ENCODE measurements around the gene C20orf204. TPM values are rescaled to one million over a fixed set of nuclear protein-coding genes. Genes with fewer than 3 reads are reported as not detected.

The C20orf204 gene
- total and polyA plus RNA-seq, 2 donors (not counting 3 experiments of a cell fraction or from before 2014, with no cell fraction given), result 2.8 to 5.8 TPM

GRCh38 chr20:64033981-64034493 is 1.9 kb upstream of the C20orf204 start:
- no TSS peak for BruUV-seq (replicated peaks)
- Histone ChIP-seq H3K4me2 (ENCODE audit: insufficient read depth, low read length) (no peak overlapping the region), H3K9ac (replicated peaks; ENCODE audit: extremely low read depth, insufficient read depth, low read length) (no peak overlapping the region), H3K36me3 (ENCODE audit: control insufficient read depth in 2 of 2, extremely low read depth in 1 of 2, insufficient read depth in 2 of 2, low read length in 2 of 2) (peaks cover 5 to 23% of the 10 kb centered on the region in 2 experiments), H3K4me1 (ENCODE audit: control insufficient read depth, extremely low read depth, insufficient read depth, low read length) (peaks cover 7% of the 10 kb centered on the region), H3K27me3 (ENCODE audit: control insufficient read depth in 2 of 2, insufficient read depth in 2 of 2, low read length in 2 of 2) (no peaks in the 10 kb centered on the region), H3K27ac (ENCODE audit: insufficient read depth, low read depth, low read length) (no peak overlapping the region), H3K9me1 (replicated peaks; ENCODE audit: control insufficient read depth, extremely low read depth, insufficient read depth, low read length) (no peaks in the 10 kb centered on the region), H4K20me1 (replicated peaks; ENCODE audit: control insufficient read depth, extremely low read depth, insufficient read depth, low read length) (no peaks in the 10 kb centered on the region), H3K9me3 (replicated peaks; ENCODE audit: control insufficient read depth, insufficient read depth, low read length) (no peaks in the 10 kb centered on the region), H2AFZ (ENCODE audit: low read depth, low read length) (no peak overlapping the region), H3K79me2 (ENCODE audit: control insufficient read depth, insufficient read depth, low read length) (no peaks in the 10 kb centered on the region), H3K4me3 (replicated peaks in 1 of 3; ENCODE audit: insufficient read depth in 1 of 3, low read depth in 1 of 3, low read length in 3 of 3) (no peak overlapping the region)
- FAIRE-seq (no peak), DNase-seq (ENCODE audit: low read depth, low spot score) (no peak)
- POLR2A ChIA-PET, result no interaction called here
- dilution Hi-C loops (cut with MboI; ENCODE audit: extremely low pct_ligation_motif_present, low sequenced_read_pairs), result no loop called here
- intact Hi-C loops (cut with micrococcal nuclease), result no loop called here
- TF ChIP-seq CTCF (IDR thresholded peaks at IDR 0.05; ENCODE audit: extremely low read depth in 1 of 2, insufficient read depth in 1 of 2, low read depth in 1 of 2, low read length in 2 of 2), result no peak
- TF ChIP-seq POLR2AphosphoS5 (IDR thresholded peaks at IDR 0.05; ENCODE audit: insufficient read depth, low read depth, low read length), result no peak
- no peak for TF ChIP-seq MYC (IDR thresholded peaks at IDR 0.05; ENCODE audit: low read depth, low read length)
- TF ChIP-seq POLR2A (IDR thresholded peaks at IDR 0.05; ENCODE audit: low read depth, low read length), result no peak
- TF ChIP-seq FOS (IDR thresholded peaks at IDR 0.05; ENCODE audit: borderline replicate concordance, insufficient read depth, low read length), result no peak
- TF ChIP-seq GATA2 (IDR thresholded peaks at IDR 0.05; ENCODE audit: insufficient read depth, insufficient read length, low read depth, low read length), result no peak
- no peak for TF ChIP-seq EZH2 (IDR thresholded peaks at IDR 0.05; ENCODE audit: borderline replicate concordance, low read depth, low read length, severe bottlenecking)
- TF ChIP-seq, protein P1, sequence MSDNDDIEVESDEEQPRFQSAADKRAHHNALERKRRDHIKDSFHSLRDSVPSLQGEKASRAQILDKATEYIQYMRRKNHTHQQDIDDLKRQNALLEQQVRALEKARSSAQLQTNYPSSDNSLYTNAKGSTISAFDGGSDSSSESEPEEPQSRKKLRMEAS (IDR thresholded peaks at IDR 0.05; ENCODE audit: insufficient read depth, insufficient read length), result no peak
- no peak for TF ChIP-seq JUN (IDR thresholded peaks at IDR 0.05; ENCODE audit: borderline replicate concordance, insufficient read depth, insufficient read length, low read depth)
- CTCF ChIA-PET, result interaction anchor here (1.3 to 1.7 kb wide), 2 partner anchors 20 to 23 kb away, joined by 3 to 6 read pairs; no protein-coding TSS in a partner anchor

All from endothelial cell of umbilical vein (primary cell).